ENCODE results near the gene MEIS1.
A peak's percentile ranks its signal among the peaks of the same experiment; 100 is the strongest.

Gene MEIS1

GRCh38 chr2:66531567-66531966 lies 96.6 kb downstream of the MEIS1 start:
- Mint-ChIP-seq H3K36me3 (ENCODE audit: low read depth) (peaks cover 65% of the 10 kb centered on the region), H3K4me1 (peaks cover 69% of the 10 kb centered on the region), H3K27me3 (ENCODE audit: low read depth) (peaks cover 8% of the 10 kb centered on the region), H3K27ac (peak overlapping the region; percentile 39 to 69 (median 61)), H3K9me3 (no peaks in the 10 kb centered on the region), H3K4me3 (no peak overlapping the region)
- no peak for TF ChIP-seq CTCF (IDR thresholded peaks at IDR 0.05; ENCODE audit: unreplicated experiment in 3 of 3)

DNA sequence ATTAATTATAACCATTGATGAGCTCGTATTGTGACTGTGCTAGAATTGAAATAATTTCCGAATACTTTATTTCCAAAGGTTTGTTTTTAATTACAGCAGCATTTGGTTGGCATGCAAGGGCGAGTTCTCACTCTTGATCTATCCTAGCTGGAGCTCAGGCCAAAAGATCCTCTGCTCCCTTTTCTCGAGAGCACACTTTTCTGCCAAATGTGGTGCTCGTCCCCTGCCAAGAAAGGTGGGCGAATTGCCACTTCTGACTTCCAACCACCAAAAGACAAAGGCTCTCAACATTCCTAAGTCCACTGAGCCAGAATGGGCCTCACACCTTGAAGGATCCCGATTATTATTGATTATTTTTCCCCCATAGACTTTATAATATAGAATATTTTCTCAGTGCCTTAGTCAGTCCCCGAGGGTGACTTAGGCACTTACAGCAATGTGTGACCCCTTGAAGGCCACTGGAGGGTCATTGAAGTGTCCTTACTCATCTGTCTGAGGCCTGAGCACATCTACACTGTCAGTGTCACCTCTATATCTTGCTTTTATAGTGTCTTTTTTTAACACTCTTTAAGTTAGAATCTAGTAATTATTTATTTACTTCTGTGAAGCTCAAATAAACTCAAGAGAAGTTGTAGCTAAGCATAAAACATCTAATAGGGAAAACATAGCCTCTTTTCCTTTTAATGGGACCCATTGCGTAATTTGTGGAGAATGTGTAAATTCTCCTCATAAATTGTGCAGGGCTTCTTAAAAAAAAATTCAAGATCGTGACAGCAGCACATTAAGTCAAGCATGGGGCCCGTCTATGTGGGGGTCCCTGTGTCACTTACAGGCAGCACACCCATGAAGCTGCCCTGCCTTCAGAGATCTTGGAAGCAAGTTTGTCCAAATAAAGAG lies 98.3 kb downstream of the MEIS1 start:
- H3K4me3 Mint-ChIP-seq = peak overlapping the region in 1 of 3 experiments; percentile 24
- peaks cover 76% of the 10 kb centered on the region for H3K4me1 Mint-ChIP-seq
- H3K27ac Mint-ChIP-seq = peak overlapping the region; percentile 25 to 78 (median 27)
- no peak for TF ChIP-seq CTCF (IDR thresholded peaks at IDR 0.05; ENCODE audit: unreplicated experiment in 3 of 3)
- peaks cover 61% of the 10 kb centered on the region for H3K36me3 Mint-ChIP-seq (ENCODE audit: low read depth)
- peaks cover 12% of the 10 kb centered on the region for H3K27me3 Mint-ChIP-seq (ENCODE audit: low read depth)
- no peaks in the 10 kb centered on the region for H3K9me3 Mint-ChIP-seq

DNA sequence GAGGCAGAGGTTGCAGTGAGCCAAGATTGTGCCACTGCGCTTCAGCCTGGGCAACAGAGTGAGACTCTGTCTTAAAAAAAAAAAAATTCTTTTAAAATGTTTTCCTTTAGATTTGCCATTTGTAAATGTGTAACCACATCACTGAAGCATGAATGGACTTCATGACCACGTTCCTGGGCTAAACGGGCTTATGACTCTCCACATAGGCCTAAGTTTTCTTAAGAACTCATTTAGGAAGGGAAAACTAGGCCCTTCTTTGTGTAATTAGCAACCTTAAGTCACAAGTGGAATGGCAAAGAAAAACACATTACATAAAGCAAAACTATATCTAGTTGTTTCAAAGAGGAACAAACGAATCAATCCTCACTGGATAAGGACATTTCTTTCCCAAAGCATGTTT lies 99.5 kb downstream of the MEIS1 start:
- Mint-ChIP-seq H3K27me3 (ENCODE audit: low read depth) (peaks cover 7% of the 10 kb centered on the region), H3K36me3 (ENCODE audit: low read depth) (peaks cover 57% of the 10 kb centered on the region), H3K27ac (peak overlapping the region in 2 of 3 experiments; percentile 63 to 79), H3K4me3 (no peak overlapping the region), H3K4me1 (peaks cover 86% of the 10 kb centered on the region), H3K9me3 (no peaks in the 10 kb centered on the region)
- TF ChIP-seq CTCF (IDR thresholded peaks at IDR 0.05; ENCODE audit: unreplicated experiment in 3 of 3) = no peak

DNA sequence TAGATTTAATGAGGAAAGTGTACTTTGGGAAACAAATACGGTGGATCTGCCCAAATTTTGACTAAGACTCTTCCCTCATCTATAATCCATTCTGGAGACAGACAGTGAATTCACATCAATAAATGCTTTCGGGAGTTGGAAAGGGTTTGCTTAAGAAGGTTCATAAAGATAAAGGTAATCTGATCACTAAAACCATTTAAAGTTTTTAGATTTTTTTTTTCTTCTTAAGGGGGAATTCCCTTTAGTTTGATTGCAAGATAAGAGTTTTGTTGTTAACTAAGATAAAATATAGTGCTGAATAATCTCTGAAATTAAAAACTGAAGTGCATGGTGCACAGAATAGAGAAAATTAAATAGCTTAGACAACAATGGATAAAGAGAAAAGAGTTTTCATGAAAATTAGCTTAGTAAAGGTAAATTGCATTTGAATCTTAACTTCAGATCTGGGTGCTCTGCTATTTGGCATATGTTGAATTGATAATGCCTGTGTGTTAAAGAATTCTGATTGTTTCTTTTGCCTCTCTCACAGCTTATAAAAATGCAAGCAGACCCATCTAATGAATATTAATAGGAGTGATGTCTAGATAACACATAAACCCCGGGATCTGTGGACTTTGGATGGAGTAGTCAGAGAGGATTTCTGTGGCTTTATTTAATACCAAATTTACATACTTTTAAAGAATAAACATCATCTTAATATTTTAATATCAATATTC lies 100.8 kb downstream of the MEIS1 start:
- Mint-ChIP-seq H3K27me3 (ENCODE audit: low read depth) (peaks cover 7% of the 10 kb centered on the region), H3K36me3 (ENCODE audit: low read depth) (peaks cover 55% of the 10 kb centered on the region), H3K4me3 (peak overlapping the region in 1 of 3 experiments; percentile 29), H3K4me1 (peaks cover 86% of the 10 kb centered on the region), H3K27ac (peak overlapping the region; percentile 63 to 79 (median 70)), H3K9me3 (no peaks in the 10 kb centered on the region)
- TF ChIP-seq CTCF (IDR thresholded peaks at IDR 0.05; ENCODE audit: unreplicated experiment in 3 of 3) = no peak

DNA sequence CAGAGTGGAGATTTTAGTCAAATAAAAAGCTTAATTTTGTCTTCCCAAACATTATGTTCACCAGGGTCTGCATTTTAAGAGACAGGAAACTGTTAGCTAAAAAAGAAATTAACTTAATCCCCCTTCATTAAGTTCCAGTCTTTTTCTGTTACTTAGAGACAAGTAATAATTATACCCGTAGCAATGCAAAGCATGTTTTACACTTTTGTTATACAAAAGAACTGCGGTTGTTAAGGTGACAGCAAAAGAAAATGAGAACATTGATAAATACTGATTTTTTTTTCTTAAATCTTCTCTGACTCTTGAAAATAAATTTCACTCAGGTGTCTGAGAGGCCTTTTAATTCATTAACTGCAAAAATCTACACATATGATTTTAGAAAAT lies 101.4 kb downstream of the MEIS1 start:
- Mint-ChIP-seq H3K4me3 (no peak overlapping the region), H3K27me3 (ENCODE audit: low read depth) (peaks cover 7% of the 10 kb centered on the region), H3K9me3 (no peaks in the 10 kb centered on the region), H3K36me3 (ENCODE audit: low read depth) (peaks cover 50% of the 10 kb centered on the region), H3K27ac (peak overlapping the region; percentile 63 to 84 (median 79)), H3K4me1 (peaks cover 82% of the 10 kb centered on the region)
- TF ChIP-seq CTCF (IDR thresholded peaks at IDR 0.05; ENCODE audit: unreplicated experiment in 3 of 3) = no peak
